IPS DF 4.7 (cell line): ENCODE measurements around the gene ARSI.

Source experiments
- DNase-seq: peaks from one replicate; pipeline ENCODE4 v3.0.0-alpha.2; 2013; ENCODE audit warnings: low spot score; ENCODE audit errors: extremely low read depth

Gene ARSI

GRCh38 chr5:150309101-150309885 is 6.6 kb upstream of the ARSI start:
- DNase-seq: no peak

DNA sequence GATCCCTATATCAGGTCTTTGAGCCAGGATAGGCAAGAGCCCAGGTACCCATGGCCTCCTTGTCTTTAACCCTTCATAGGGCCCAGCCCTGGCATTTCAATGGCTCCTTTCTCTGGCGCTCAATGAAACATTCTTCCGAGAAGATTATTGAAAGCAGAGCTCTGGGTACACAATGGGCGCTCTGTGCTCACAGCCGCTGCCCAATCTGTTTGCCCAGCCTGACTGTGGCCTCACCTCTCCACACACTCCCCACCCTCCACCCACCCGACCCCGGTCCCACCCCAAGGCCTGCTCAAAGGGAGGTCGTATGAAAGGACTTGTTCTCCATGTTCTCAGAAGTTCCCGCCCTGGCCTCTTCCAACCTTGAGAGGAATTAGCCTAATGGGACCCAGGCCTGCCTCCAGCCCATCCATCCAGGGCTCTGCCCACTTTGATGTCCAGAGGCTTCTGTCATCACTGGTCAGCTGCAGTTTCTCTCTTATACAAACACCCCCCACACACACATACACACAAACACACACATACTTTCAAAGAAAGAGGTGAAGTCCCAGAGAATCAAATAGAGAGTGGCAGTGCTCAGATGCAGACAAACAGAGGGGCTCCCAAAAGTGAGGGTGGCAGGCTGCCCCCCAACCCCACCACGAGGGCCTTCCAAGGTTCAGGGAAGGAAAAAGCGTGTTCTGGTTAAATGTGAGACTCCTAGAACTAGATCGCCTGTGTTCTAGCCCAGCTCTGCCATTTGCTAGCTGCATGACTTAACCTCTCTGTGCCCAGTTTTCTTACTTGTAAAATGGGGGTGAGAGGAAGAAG is 5.1 kb upstream of the ARSI start:
- no peak for DNase-seq

- no peak for DNase-seq
These were observed 4.1 kb upstream of the ARSI start for GRCh38 chr5:150306775-150307174.

- DNase-seq: no peak
These were observed 2.9 kb upstream of the ARSI start for GRCh38 chr5:150305557-150305956.

DNA sequence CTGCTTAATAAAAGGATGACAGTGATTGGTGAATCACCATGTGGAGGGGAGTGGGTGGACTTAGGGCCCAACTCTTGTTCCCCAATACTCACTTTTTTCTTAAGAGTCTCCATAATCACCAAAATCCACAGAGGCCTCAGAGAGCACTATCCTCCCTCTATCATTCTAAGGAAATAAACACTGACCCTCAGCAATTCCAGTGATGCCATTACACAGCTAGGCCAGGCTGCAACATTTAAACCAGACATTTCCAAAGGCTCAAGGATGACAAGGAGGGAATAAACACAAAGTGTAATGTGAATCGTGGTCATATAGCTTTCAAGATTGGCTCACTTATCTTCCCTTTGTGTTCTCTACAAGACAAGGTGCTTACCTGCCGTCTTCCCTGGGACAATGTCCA is 2.4 kb upstream of the ARSI start:
- no peak for DNase-seq

GRCh38 chr5:150304481-150305081 is 1.9 kb upstream of the ARSI start:
- DNase-seq: no peak

- no peak for DNase-seq
These were observed 1.1 kb upstream of the ARSI start for GRCh38 chr5:150303660-150304386.

DNA sequence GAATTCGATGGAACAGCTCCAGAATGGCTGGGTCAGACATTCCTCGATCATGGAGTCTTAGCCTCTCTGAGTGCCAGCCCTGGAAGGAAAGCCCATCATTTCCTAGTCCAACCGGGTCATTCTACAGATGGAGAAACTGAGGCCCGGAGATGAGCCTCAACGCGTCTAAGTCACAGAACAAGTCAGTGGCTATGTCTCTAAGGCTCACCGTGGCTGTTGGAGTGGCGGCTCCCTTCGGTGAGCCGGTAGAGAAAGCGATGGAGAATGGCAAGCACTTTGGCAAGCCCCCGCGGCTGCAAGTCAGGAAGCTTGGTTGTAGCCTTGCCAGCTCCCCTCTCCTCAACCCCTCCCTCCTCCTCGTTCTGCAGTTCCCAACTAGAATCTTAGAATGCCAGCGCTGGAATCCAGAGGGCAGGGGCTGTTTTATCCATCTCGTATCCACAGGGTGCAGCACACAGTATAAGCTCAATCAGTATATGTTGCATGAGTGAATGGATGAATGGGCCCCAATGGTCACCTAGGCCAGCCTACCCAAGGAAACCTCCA is 438 bp upstream of the ARSI start:
- DNase-seq: no peak

GRCh38 chr5:150301901-150302300 is 804 bp downstream of the ARSI start:
- DNase-seq: no peak

DNA sequence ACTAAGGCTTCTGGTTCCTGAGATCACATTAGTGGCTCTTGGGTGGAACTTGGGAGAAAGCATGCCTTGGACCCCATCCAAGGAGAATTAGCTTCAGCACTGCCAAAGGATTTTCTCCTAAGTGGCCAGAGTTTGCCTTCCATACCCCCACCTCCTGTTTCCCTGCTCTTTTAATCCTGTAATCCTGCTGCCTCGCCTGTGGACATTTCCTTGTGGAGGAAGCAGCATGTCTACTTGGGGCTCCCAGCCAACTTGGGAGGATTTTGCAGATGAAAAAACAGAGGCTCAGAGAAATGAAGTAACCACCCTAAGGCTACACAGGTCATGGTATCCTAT is 1.6 kb downstream of the ARSI start:
- DNase-seq: no peak

- no peak for DNase-seq
These were observed 2.1 kb downstream of the ARSI start for GRCh38 chr5:150300496-150301169.

- DNase-seq: no peak
These were observed 3.0 kb downstream of the ARSI start for GRCh38 chr5:150299571-150300327.

DNA sequence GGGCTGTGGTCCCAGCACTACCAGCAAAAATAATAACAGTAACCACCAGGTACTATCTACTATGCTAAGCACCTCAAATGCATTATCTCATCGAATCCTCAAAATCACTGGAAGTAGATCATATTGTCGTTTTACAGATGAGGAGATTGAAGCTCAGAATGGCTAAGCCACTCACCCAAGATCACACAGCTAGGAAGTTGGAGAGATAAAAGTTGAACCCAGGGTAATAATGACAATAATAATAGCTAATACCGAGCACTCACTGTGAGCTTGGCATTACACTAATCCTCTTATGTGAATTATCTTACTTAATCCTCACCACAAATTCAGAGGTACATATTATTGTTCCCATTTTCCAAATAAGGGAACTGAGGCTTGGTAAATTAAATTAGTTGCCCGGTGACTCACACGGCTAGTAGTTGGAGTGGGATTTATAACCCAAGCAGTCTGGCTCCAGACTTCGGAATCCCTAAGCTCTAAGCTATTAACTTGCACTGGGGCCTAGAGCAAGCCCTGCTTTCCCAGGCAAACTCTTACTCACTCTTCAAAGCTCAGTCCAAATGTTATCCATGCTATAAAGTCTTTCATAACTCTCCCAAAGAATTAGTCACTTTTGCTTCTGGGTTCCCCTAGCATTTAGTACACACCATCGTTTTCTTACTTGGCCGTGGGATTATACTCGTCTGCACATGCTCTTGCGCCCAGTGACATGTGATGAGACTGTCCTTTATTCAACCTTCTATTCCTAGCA is 3.8 kb downstream of the ARSI start:
- DNase-seq: no peak

DNA sequence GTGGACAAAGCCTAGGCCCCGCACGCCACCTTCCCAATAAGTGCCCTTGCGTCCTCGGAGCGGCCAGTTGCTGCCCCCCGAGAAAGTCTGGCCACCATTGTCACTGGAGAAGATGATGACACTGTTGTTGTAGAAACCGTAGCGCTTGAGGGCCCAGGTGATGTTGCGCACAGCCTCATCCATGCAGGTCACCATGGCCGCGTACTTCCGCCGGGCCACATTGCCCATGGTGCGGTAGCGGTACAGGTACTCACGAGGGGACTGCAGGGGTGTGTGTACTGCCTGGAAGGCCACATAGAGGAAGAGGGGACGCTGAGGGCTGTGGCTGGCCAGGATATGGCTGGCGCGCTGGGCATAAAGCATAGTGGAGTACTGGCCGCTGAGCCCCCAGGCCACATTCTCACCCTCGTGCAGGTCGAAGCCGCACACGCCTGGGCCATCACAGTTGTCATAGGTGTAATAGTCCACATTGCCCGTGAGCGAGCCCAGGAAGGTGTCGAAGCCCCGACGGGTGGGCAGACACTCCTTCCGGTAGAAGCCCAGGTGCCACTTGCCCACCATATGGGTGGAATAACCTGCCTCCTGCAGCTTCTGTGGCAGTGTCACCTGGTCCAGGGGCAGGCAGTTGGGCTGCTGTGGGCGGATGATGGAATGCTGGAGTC is 4.6 kb downstream of the ARSI start:
- no peak for DNase-seq

DNA sequence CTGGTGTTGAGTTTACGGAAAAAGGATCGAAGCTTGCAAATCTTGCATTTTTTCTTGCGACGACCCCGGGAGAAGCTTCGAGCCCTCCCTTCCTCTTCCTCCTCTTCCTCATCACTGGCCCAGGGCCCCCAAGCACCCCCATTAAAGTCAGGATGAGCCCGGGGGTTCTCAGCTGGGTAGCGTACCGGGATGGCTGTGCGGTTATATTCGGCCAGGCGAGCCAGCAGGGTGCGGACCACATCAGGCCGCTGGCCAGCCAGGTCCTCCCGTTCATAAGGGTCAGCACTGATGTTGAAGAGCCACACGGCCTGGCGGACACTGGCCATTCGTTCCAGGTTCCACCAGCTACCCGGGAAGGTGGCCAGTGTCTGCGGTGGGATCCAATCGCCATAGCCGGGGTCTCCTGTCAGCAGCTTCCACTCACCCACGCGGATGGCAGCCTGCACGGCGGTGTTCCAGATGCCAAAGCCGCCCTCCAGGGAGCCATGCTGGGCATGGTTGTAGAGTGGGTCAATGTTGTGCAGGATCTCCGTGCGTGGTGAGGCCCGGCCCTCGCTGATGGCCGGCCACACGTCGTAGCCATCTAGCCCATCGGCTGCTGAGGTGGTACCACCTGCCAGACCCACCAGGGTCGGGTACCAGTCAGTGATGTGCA is 5.3 kb downstream of the ARSI start:
- no peak for DNase-seq

DNA sequence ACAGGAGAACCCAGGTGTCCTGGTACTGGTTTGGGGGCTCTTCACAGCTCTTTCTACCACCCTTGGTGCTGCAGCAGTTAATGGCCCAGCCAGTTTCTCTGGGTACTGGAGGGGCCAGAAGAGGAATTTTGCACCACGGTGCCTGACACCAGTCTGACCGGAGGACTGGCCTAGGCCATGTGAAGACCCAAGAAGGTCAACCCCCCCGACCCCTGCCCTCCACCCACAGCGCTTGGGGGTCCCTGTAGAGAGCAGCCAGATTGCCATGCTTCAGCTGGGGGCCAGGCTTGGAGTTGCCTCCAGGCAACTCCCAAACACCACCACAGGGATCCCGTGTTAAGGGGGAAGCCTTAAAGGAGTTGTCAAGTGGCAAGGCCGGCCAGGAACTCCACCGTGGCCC is 6.2 kb downstream of the ARSI start:
- no peak for DNase-seq

- DNase-seq: no peak
These were observed 6.8 kb downstream of the ARSI start for GRCh38 chr5:150295741-150296486.

- no peak for DNase-seq
These were observed 7.5 kb downstream of the ARSI start for GRCh38 chr5:150295172-150295634.
